Fibroblast of lung (primary cell): ENCODE data around the gene NHP2. TPM values are rescaled to one million over a fixed set of nuclear protein-coding genes. Genes with fewer than 3 reads are reported as not detected.

Source experiments
- DNase-seq, 2 donors: peaks; one replicate each; pipeline versions ENCODE4 v3.0.0 to v3.0.0-alpha.2; 2010; ENCODE audit warnings: low read depth in 2 of 2
- H2AFZ ChIP-seq: 2 replicates; pipeline ENCODE4 v1.5.1; 2012; ENCODE audit warnings: low read length, control low read depth, inconsistent platforms
- H3K27ac ChIP-seq: 2 replicates; pipeline ENCODE4 v1.5.1; 2011; ENCODE audit warnings: low read length, control low read depth; ENCODE audit not compliant: insufficient read depth
- H3K27me3 ChIP-seq: 2 replicates; pipeline ENCODE4 v1.5.1; 2011; ENCODE audit warnings: mild to moderate bottlenecking, low read length; ENCODE audit not compliant: control insufficient read depth, insufficient read depth
- H3K36me3 ChIP-seq: 2 replicates; pipeline ENCODE4 v1.5.1; 2011; ENCODE audit warnings: low read length; ENCODE audit not compliant: control insufficient read depth, insufficient read depth
- H3K4me1 ChIP-seq: 2 replicates; pipeline ENCODE4 v1.5.1; 2011; ENCODE audit warnings: low read length; ENCODE audit not compliant: control insufficient read depth, insufficient read depth; ENCODE audit errors: extremely low read depth
- H3K4me2 ChIP-seq: 2 replicates; pipeline ENCODE4 v1.5.1; 2011; ENCODE audit warnings: low read length, control low read depth; ENCODE audit not compliant: insufficient read depth; ENCODE audit errors: extremely low read depth
- H3K4me3 ChIP-seq, 4 experiments: fragments of 200-600 bp in 1 of 4; sonication (generic) in 1 of 4; replicated peaks in 1 of 4; 2 replicates each; pipeline ENCODE4 v1.5.1; 2011 to 2016; ENCODE audit warnings: low read length in 4 of 4, low read depth in 3 of 4, mild to moderate bottlenecking in 3 of 4, control low read depth in 2 of 4, inconsistent platforms in 1 of 4, mixed read lengths in 1 of 4; ENCODE audit not compliant: insufficient read depth in 1 of 4; ENCODE audit errors: control extremely low read depth in 1 of 4
- H3K79me2 ChIP-seq: 2 replicates; pipeline ENCODE4 v1.5.1; 2012; ENCODE audit warnings: mild to moderate bottlenecking, low read length, inconsistent platforms; ENCODE audit not compliant: control insufficient read depth, insufficient read depth
- H3K9ac ChIP-seq: 2 replicates; pipeline ENCODE4 v1.5.1; 2011; ENCODE audit warnings: mild to moderate bottlenecking, low read length, control low read depth; ENCODE audit not compliant: insufficient read depth
- H3K9me3 ChIP-seq: 2 replicates; pipeline ENCODE4 v1.5.1; 2012; ENCODE audit warnings: low read depth, low read length; ENCODE audit not compliant: control insufficient read depth, insufficient read depth
- H4K20me1 ChIP-seq: 2 replicates; pipeline ENCODE4 v1.5.1; 2011; ENCODE audit warnings: low read length; ENCODE audit not compliant: control insufficient read depth, insufficient read depth; ENCODE audit errors: extremely low read depth
- EZH2 ChIP-seq: IDR thresholded peaks from 2 replicates; pipeline ENCODE4 v1.5.1; 2012; ENCODE audit warnings: low read length, control low read depth, mild to moderate bottlenecking; ENCODE audit errors: missing control alignments
- polyA plus RNA-seq, 2 donors: library from polyadenylated mRNA; depleted of rRNA in 1 of 2; stranded (reverse) in 1 of 2; unstranded in 1 of 2; fragments of >200 nt; gene quantifications; 2 replicates each; pipeline ENCODE4 v1.2.1, GENCODE V29; 2011 to 2012; ENCODE audit warnings: missing spikeins in 1 of 2
- total RNA-seq: library from RNA; depleted of rRNA; stranded (reverse); fragments of >200 nt; gene quantifications from 2 replicates; pipeline ENCODE4 v1.2.1, GENCODE V29; 2014
- TF ChIP-seq, protein P1 (sequence below), 2 donors: IDR thresholded peaks in 1 of 2; conservative IDR thresholded peaks in 1 of 2; 1 replicate in 1 of 2; 2 replicates in 1 of 2; pipeline ENCODE4 v1.5.1; 2011 to 2012; ENCODE audit warnings: low read length in 2 of 2, control low read depth in 1 of 2, inconsistent platforms in 1 of 2, low read depth in 1 of 2, mild to moderate bottlenecking in 1 of 2

NHP2 gene
- total and polyA plus RNA-seq, 2 donors (not counting 1 experiment from before 2014, with no cell fraction given) = 78.3 to 85.7 TPM

DNA sequence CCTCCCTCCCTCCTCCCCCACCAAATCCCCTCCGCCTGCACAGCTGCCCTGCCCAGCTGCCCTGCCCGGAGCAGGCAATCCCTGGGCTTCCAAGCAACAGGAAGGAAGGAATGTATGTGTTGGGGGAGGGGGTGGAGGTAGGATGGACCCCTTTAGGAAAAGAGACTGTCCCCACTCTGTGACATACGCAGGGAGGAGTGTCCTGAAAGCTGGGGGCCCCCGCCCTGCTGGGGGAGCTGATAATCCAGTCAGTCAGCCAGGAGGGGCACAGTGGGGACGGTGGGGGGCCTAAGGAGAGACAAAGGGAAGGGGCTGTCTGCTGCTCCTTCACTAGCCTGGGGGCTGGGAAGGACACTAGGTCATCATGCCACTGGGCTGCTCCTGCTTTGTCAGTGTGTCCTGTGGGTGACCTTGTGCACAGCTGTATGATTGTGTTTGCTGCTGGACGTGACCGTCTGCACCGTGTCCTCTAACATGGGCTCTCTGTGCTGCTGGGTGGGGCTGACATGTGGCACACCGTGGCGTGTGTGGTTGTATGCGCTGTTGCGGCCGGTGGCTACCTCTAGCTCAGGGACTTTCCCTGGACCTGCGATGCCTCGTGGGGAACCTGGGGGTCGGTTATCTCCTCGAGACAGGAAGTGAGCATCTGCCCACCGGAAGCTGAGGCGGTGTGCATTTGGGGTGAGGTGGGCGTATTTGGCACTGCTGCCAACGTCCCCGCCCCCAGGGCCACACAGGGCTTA lies 37.4 kb downstream of the NHP2 start:
- peaks cover 38% of the 10 kb centered on the region for H3K27me3 ChIP-seq
- H3K27ac ChIP-seq = no peak overlapping the region
- H3K4me1 ChIP-seq = no peaks in the 10 kb centered on the region
- H3K36me3 ChIP-seq = no peaks in the 10 kb centered on the region
- no peak overlapping the region for H3K4me2 ChIP-seq
- H3K4me3 ChIP-seq = no peak overlapping the region
- no peaks in the 10 kb centered on the region for H3K79me2 ChIP-seq
- no peak for DNase-seq
- H2AFZ ChIP-seq = no peak overlapping the region
- no peaks in the 10 kb centered on the region for H3K9me3 ChIP-seq
- H4K20me1 ChIP-seq = no peaks in the 10 kb centered on the region
- TF ChIP-seq, protein P1, sequence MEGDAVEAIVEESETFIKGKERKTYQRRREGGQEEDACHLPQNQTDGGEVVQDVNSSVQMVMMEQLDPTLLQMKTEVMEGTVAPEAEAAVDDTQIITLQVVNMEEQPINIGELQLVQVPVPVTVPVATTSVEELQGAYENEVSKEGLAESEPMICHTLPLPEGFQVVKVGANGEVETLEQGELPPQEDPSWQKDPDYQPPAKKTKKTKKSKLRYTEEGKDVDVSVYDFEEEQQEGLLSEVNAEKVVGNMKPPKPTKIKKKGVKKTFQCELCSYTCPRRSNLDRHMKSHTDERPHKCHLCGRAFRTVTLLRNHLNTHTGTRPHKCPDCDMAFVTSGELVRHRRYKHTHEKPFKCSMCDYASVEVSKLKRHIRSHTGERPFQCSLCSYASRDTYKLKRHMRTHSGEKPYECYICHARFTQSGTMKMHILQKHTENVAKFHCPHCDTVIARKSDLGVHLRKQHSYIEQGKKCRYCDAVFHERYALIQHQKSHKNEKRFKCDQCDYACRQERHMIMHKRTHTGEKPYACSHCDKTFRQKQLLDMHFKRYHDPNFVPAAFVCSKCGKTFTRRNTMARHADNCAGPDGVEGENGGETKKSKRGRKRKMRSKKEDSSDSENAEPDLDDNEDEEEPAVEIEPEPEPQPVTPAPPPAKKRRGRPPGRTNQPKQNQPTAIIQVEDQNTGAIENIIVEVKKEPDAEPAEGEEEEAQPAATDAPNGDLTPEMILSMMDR (conservative IDR thresholded peaks at IDR 0.05 in 1 of 2, IDR thresholded peaks at IDR 0.05 in 1 of 2; ENCODE audit: low read depth in 1 of 2, low read length in 2 of 2) = no peak
- TF ChIP-seq EZH2 = no peak
- H3K9ac ChIP-seq = no peak overlapping the region

DNA sequence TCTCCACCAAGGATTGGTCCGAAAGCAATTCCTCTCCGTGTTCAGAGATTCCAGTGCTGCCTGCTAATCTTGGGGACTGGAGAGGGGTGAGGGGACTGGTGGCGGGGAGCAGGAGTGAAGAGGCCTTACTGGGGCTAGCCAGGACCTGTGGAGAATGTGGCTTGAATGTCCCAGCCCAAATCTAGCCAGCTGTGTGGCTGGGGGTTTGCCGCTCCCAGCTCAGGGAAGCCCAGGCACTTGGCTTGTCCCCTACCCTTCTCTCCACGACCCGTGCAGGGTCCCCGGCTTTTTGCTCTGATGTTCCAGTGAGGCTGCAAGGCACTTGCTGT lies 37.9 kb downstream of the NHP2 start:
- no peak overlapping the region for H3K9ac ChIP-seq
- H2AFZ ChIP-seq = no peak overlapping the region

DNA sequence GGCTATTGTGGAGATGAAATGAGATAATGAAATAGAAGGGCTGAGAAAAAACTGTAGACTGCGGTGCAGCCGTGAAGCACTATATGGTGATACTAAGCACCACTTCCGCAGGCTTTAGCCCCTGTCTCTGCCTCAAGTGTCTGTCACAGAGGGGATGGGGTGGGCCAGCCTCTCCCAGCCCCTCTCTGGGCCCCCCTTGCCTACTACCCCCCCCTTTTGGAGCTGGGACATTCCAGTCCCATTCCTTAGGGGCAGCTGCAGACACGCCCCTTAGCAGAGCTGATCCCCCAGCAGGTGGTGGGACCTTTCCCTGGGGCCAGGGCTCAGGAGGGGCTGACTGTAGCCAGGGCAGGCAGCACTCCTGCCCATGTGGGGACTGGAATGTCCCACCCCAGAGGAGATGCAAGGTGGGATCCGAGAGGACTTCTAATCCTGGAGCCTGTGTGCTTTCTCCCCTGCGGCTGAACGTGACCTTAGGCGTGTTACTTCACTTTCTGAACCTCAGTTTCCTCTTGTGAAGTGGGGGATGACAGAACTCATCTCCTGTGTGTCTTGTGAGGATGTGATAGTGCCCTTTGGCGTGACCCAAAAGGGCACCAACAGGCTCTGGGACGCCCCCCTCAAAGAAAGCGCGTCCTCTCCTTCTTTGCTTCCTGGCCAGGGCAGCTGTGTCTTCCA lies 38.4 kb downstream of the NHP2 start:
- Histone ChIP-seq H3K27ac (no peak overlapping the region), H2AFZ (no peak overlapping the region), H3K27me3 (peaks cover 37% of the 10 kb centered on the region), H3K36me3 (no peaks in the 10 kb centered on the region), H4K20me1 (no peaks in the 10 kb centered on the region), H3K79me2 (no peaks in the 10 kb centered on the region), H3K4me3 (no peak overlapping the region), H3K4me1 (no peaks in the 10 kb centered on the region), H3K9ac (no peak overlapping the region), H3K4me2 (no peak overlapping the region), H3K9me3 (no peaks in the 10 kb centered on the region)
- TF ChIP-seq, protein P1 (conservative IDR thresholded peaks at IDR 0.05 in 1 of 2, IDR thresholded peaks at IDR 0.05 in 1 of 2; ENCODE audit: low read depth in 1 of 2, low read length in 2 of 2) = no peak
- no peak for TF ChIP-seq EZH2
- no peak for DNase-seq

More for the DNA sequence above, 37.9 kb downstream of the NHP2 start:
- Histone ChIP-seq H3K4me3 (no peak overlapping the region), H3K36me3 (no peaks in the 10 kb centered on the region), H3K4me1 (no peaks in the 10 kb centered on the region), H3K79me2 (no peaks in the 10 kb centered on the region), H3K27ac (no peak overlapping the region), H4K20me1 (no peaks in the 10 kb centered on the region), H3K9me3 (no peaks in the 10 kb centered on the region), H3K27me3 (peaks cover 37% of the 10 kb centered on the region), H3K4me2 (no peak overlapping the region)
- TF ChIP-seq EZH2 = no peak
- TF ChIP-seq, protein P1 (conservative IDR thresholded peaks at IDR 0.05 in 1 of 2, IDR thresholded peaks at IDR 0.05 in 1 of 2; ENCODE audit: low read depth in 1 of 2, low read length in 2 of 2) = no peak
- no peak for DNase-seq
